ENCODE results near the gene MED22. TPM values are rescaled to one million over a fixed set of nuclear protein-coding genes. Genes with fewer than 3 reads are reported as not detected.
A peak's percentile ranks its signal among the peaks of the same experiment; 100 is the strongest.

The MED22 gene
- total RNA-seq, 1 donor from 2014 or later = 70.6 TPM

GRCh38 chr9:133347515-133347984, 381 bp downstream of the MED22 start:
- Mint-ChIP-seq H3K36me3 (ENCODE audit: low read depth) (peaks cover 37% of the 10 kb centered on the region), H3K4me3 (peak overlapping the region; percentile 96), H3K27ac (ENCODE audit: unreplicated experiment) (no peak overlapping the region), H3K27me3 (ENCODE audit: low read depth) (peaks cover 4% of the 10 kb centered on the region), H3K9me3 (no peaks in the 10 kb centered on the region), H3K4me1 (peaks cover 33% of the 10 kb centered on the region)
- DNase-seq (ENCODE audit: low read depth, low spot score) = peak; percentile 37
- TF ChIP-seq CTCF (conservative IDR thresholded peaks at IDR 0.05) = no peak

- peaks cover 25% of the 10 kb centered on the region for H3K36me3 Mint-ChIP-seq (ENCODE audit: low read depth)
- TF ChIP-seq CTCF (conservative IDR thresholded peaks at IDR 0.05) = no peak
- peaks cover 33% of the 10 kb centered on the region for H3K4me1 Mint-ChIP-seq
- peaks cover 4% of the 10 kb centered on the region for H3K27me3 Mint-ChIP-seq (ENCODE audit: low read depth)
- H3K27ac Mint-ChIP-seq (ENCODE audit: unreplicated experiment) = peak overlapping the region; percentile 92
- no peaks in the 10 kb centered on the region for H3K9me3 Mint-ChIP-seq
- H3K4me3 Mint-ChIP-seq = peak overlapping the region; percentile 96
- DNase-seq (ENCODE audit: low read depth, low spot score) = no peak
Measured at GRCh38 chr9:133346021-133346785, 1.7 kb downstream of the MED22 start.

- peaks cover 33% of the 10 kb centered on the region for H3K4me1 Mint-ChIP-seq
- no peak overlapping the region for H3K27ac Mint-ChIP-seq (ENCODE audit: unreplicated experiment)
- peak overlapping the region; percentile 96 for H3K4me3 Mint-ChIP-seq
- TF ChIP-seq CTCF (conservative IDR thresholded peaks at IDR 0.05) = no peak
- H3K9me3 Mint-ChIP-seq = no peaks in the 10 kb centered on the region
- H3K36me3 Mint-ChIP-seq (ENCODE audit: low read depth) = peaks cover 24% of the 10 kb centered on the region
- DNase-seq (ENCODE audit: low read depth, low spot score) = no peak
- peaks cover 4% of the 10 kb centered on the region for H3K27me3 Mint-ChIP-seq (ENCODE audit: low read depth)
Measured at GRCh38 chr9:133345596-133345995, 2.3 kb downstream of the MED22 start.

GRCh38 chr9:133344979-133345378, 3.0 kb downstream of the MED22 start:
- H3K27ac Mint-ChIP-seq (ENCODE audit: unreplicated experiment) = no peak overlapping the region
- H3K27me3 Mint-ChIP-seq (ENCODE audit: low read depth) = peaks cover 4% of the 10 kb centered on the region
- H3K4me1 Mint-ChIP-seq = peaks cover 31% of the 10 kb centered on the region
- H3K36me3 Mint-ChIP-seq (ENCODE audit: low read depth) = peaks cover 27% of the 10 kb centered on the region
- H3K4me3 Mint-ChIP-seq = no peak overlapping the region
- no peak for TF ChIP-seq CTCF (conservative IDR thresholded peaks at IDR 0.05)
- H3K9me3 Mint-ChIP-seq = no peaks in the 10 kb centered on the region
- no peak for DNase-seq (ENCODE audit: low read depth, low spot score)

GRCh38 chr9:133344071-133344470, 3.9 kb downstream of the MED22 start:
- Mint-ChIP-seq H3K4me1 (peaks cover 22% of the 10 kb centered on the region), H3K27me3 (ENCODE audit: low read depth) (peaks cover 4% of the 10 kb centered on the region), H3K36me3 (ENCODE audit: low read depth) (peaks cover 21% of the 10 kb centered on the region), H3K4me3 (peak overlapping the region; percentile 31), H3K27ac (ENCODE audit: unreplicated experiment) (no peak overlapping the region), H3K9me3 (no peaks in the 10 kb centered on the region)
- no peak for DNase-seq (ENCODE audit: low read depth, low spot score)
- TF ChIP-seq CTCF (conservative IDR thresholded peaks at IDR 0.05) = no peak

All from neural crest cell (in vitro differentiated cells).